T47D (cell line): ENCODE measurements around the gene CDS2.

Experiments used
- DNase-seq, 2 experiments: peaks; one replicate each; pipeline versions ENCODE4 v3.0.0 to v3.0.0-alpha.2; 2011 to 2012; ENCODE audit warnings: low read depth in 1 of 2, low spot score in 1 of 2
- JUND ChIP-seq: IDR thresholded peaks from 2 replicates; pipeline ENCODE4 v1.6.1; 2012; ENCODE audit warnings: low read depth
- in situ Hi-C: cut with HindIII; loops from 2 replicates; pipeline ENCODE4 v1.10.0; 2016; ENCODE audit warnings: low sequenced_read_pairs, low pct_unique_long_range_greater_than_20kb

Gene CDS2

GRCh38 chr20:5182615-5183254 lies 55.9 kb downstream of the CDS2 start:
- DNase-seq = no peak
- TF ChIP-seq JUND = no peak
- in situ Hi-C loops = no loop called here

DNA sequence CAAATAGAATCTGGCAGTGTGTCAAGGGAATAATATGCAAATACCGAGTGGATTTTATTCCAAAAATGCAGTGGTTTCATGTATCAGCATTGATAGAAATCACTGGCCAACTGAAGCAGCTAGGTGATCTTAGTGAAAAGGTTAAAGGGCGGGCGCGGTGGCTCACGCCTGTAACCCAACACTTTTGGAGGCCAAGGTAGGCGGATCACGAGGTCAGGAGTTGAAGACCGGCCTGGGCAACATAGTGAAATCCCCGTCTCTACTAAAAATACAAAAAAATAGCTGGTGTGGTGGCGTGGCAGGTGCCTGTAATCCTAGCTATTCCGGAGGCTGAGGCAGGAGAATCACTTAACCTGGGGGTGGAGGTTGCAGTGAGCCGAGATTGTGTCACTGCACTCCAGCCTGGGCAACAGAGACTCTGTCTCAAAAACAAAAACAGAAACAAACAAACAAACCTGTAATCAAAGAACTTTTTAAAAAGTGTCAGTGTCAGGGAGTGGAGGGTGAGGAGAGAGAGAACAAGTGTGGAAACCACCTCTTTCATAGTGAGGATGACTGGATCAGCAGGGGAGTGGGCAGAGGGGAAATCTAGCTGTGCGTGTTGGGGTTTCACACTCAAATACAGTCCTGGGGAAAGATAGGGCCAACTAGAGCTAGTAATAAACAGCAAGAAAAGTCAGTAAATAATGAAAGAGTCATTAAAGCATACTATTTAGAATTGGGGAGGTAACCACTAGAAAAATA lies 57.1 kb downstream of the CDS2 start:
- no peak for TF ChIP-seq JUND
- in situ Hi-C loops = no loop called here
- no peak for DNase-seq

- in situ Hi-C loops = no loop called here
- DNase-seq = no peak
- no peak for TF ChIP-seq JUND
Measured at GRCh38 chr20:5184684-5185083, 57.9 kb downstream of the CDS2 start.

DNA sequence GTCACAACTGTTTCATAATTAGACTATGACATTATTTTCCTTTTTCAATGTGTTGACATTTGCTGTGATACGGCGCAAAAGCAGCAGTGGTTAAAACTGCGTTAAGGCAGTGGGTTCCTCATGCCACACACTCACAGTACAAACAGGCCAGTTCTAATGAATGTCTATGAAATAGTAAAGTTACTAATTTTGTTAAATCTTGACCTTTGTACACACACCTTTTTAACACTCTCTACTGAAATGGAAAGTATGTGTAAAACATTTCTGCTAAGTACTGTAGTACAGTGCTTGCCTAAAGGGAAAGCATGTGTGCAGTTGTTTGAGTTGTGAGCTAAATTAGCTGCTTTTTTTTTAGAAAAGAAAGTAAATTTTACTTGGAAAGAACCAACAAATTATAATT lies 60.3 kb downstream of the CDS2 start:
- TF ChIP-seq JUND = no peak

GRCh38 chr20:5188736-5189135 lies 61.9 kb downstream of the CDS2 start:
- no peak for DNase-seq
- in situ Hi-C loops = no loop called here
- TF ChIP-seq JUND = no peak

More for the DNA sequence above, 60.3 kb downstream of the CDS2 start:
- in situ Hi-C loops = no loop called here
- DNase-seq = no peak

DNA sequence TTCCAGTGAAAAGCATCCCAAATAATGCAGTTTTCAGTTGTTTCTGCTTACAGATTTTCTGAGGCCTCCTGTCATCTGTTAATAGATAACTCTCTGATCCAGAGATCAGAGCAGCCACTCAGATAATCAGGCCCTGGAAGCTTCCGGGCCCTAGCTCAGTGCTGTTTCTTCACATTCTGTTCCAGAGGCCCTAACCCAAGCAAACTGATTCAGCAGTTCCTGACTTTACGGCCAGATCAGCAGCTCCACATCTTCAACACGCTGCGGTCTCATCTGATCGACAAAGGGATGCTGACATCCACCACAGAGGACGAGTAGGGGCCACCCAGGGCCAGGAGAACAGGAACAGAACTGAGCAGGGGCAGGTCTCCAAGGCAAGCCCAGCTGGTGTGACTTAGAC lies 63.1 kb downstream of the CDS2 start:
- in situ Hi-C loops = no loop called here
- no peak for DNase-seq
- TF ChIP-seq JUND = no peak

- no peak for TF ChIP-seq JUND
- no peak for DNase-seq
- in situ Hi-C loops = no loop called here
Measured at GRCh38 chr20:5190444-5190843, 63.6 kb downstream of the CDS2 start.

GRCh38 chr20:5191829-5192569 lies 65.2 kb downstream of the CDS2 start:
- in situ Hi-C loops = no loop called here

DNA sequence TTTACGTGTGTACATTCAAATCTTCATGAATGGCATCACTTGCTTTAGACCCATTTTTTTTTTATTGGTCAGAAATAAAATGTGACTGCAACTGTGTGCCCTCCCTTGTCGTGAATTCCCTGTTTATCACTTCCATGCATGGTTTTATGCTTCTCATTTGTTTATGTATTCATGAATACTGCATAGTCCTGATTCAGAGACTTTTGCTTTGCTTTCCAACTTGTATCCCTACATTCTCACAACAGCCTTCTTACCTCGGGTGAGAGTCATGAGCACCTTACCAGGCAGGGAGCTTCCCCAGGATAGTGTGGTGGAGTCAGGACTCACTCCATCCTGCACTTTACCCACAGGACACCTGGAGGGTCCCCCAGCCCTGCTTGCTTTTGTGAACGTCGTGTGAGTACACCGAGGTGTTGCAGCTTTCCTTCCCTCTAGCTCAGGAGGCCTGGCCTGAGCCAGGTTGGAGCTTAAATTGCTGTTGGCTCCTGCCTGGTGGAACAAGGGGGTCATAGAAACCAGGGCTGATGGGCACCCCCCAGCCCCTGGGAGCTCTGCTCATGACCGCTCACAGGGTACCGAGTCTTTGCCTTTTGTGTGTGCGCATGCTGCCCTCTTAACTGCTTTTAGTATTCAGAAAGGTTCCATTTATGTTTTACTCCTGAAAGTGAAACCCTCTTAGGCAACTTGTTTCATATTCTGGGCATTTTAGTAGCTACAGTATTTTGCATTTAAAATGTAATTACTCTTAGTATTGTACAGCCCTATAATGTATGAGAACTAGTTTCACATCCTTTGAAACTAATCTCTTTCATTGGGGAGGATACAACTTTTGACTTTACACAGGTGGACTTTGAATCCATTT lies 66.0 kb downstream of the CDS2 start:
- in situ Hi-C loops = no loop called here
- TF ChIP-seq JUND = no peak
- no peak for DNase-seq

More at GRCh38 chr20:5191829-5192569, 65.2 kb downstream of the CDS2 start:
- no peak for TF ChIP-seq JUND
- DNase-seq = peak; percentile 75 to 85

GRCh38 chr20:5195655-5196054 lies 68.8 kb downstream of the CDS2 start:
- no peak for TF ChIP-seq JUND
- no peak for DNase-seq
- in situ Hi-C loops = no loop called here

- in situ Hi-C loops = no loop called here
- no peak for DNase-seq
- no peak for TF ChIP-seq JUND
Measured at GRCh38 chr20:5196149-5196548, 69.3 kb downstream of the CDS2 start.

DNA sequence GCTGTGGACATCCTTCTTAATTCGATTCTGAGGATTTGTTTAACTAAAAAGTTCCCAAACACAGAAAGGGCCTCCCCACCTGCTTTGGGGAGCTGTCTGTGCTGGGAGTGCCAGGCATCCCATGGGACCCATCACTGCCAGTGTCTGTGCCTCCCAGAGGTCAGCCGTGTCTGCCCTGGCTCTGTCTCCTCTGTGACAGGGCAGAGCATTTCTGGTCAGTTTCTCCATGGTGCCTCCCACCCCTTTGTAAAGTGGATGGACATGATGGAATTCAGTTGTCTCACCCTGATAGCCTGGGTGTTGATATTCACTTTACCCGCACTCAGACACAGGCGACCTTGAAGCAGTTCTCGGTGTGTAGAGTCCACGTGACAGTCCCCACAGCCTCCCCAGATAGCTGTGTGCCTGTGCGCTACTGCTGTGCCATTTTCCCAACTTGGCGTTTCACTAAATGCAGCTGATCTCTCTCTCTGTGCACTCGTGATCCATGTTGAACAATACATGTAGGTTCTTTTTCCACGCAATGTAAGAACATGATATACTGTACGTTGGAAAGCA lies 70.5 kb downstream of the CDS2 start:
- no peak for TF ChIP-seq JUND
- in situ Hi-C loops = no loop called here
- no peak for DNase-seq
